ENCODE data around the gene KLF13. TPM values are rescaled to one million over a fixed set of nuclear protein-coding genes. Genes with fewer than 3 reads are reported as not detected.
A peak's percentile ranks its signal among the peaks of the same experiment; 100 is the strongest.

The KLF13 gene
- total and polyA plus RNA-seq, 11 donors = 22.4 to 74.0 (median 56.4) TPM

DNA sequence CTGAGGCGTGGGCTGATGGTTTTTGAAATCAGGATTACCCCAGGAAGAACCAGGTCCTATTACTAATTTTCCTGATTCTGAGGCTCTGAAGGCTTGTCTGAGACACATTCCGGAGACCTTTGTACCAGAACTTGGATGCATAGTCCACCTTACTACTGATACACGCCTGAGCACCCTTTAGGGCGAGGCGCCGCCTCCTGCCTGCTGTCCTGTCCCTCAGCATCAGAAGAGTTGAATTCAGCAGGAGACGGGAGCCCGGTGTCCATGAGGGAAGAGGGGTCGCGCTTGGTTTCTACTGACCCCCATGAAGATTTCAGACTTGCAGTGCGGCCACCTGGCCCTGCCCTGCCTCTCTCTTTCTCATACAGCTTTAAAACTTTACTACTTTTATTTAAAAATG lies 49.9 kb downstream of the KLF13 start:
- ATAC-seq = no peak
- intact Hi-C loops (cut with DNase I) = no loop called here
- H3K4me1 ChIP-seq = peaks cover 0 to 85% (median 68%) of the 10 kb centered on the region in 12 donors
- H3K9me3 ChIP-seq = peaks cover 0 to 7% (median 0%) of the 10 kb centered on the region in 12 donors
- H3K27me3 ChIP-seq = no peaks in the 10 kb centered on the region
- no peak for DNase-seq
- no peak overlapping the region for H3K27ac ChIP-seq
- H3K4me3 ChIP-seq = no peak overlapping the region
- TF ChIP-seq CTCF (IDR thresholded peaks at IDR 0.05) = no peak
- no peak for TF ChIP-seq POLR2A (IDR thresholded peaks at IDR 0.05)
- H3K36me3 ChIP-seq = peaks cover 0 to 86% (median 30%) of the 10 kb centered on the region in 9 donors
- 89 to 92% (median 90%) methylated on average over 11 of the region's 11 CpGs for WGBS, 4 donors

- Histone ChIP-seq H3K4me3 (no peak overlapping the region), H3K27me3 (no peaks in the 10 kb centered on the region), H3K9me3 (peaks cover 0 to 7% (median 0%) of the 10 kb centered on the region in 12 donors), H3K36me3 (peaks cover 0 to 83% (median 29%) of the 10 kb centered on the region in 9 donors), H3K27ac (no peak overlapping the region), H3K4me1 (peaks cover 0 to 87% (median 65%) of the 10 kb centered on the region in 12 donors)
- WGBS, 4 donors = 62 to 71% (median 68%) methylated on average over 8 to 9 of the region's 9 CpGs
- no peak for TF ChIP-seq POLR2A (IDR thresholded peaks at IDR 0.05)
- TF ChIP-seq CTCF (IDR thresholded peaks at IDR 0.05) = no peak
- DNase-seq = peak in 1 of 5 donors; percentile 33
- ATAC-seq = no peak
- intact Hi-C loops (cut with DNase I) = no loop called here
Observed at GRCh38 chr15:31377030-31377429, 50.4 kb downstream of the KLF13 start.

GRCh38 chr15:31378363-31378903 lies 51.8 kb downstream of the KLF13 start:
- ATAC-seq (no peak), DNase-seq (no peak)
- TF ChIP-seq CTCF (IDR thresholded peaks at IDR 0.05) (no peak), POLR2A (IDR thresholded peaks at IDR 0.05) (no peak)
- peaks cover 0 to 82% (median 54%) of the 10 kb centered on the region in 12 donors for H3K4me1 ChIP-seq
- H3K27ac ChIP-seq = peak overlapping the region in 9 of 12 donors; percentile 11 to 61 (median 45)
- 79 to 83% (median 81%) methylated on average over 14 of the region's 14 CpGs for WGBS, 4 donors
- peaks cover 0 to 7% (median 0%) of the 10 kb centered on the region in 12 donors for H3K9me3 ChIP-seq
- no peaks in the 10 kb centered on the region for H3K27me3 ChIP-seq
- intact Hi-C loops (cut with DNase I) = no loop called here
- no peak overlapping the region for H3K4me3 ChIP-seq
- H3K36me3 ChIP-seq = peaks cover 0 to 70% (median 15%) of the 10 kb centered on the region in 9 donors

DNA sequence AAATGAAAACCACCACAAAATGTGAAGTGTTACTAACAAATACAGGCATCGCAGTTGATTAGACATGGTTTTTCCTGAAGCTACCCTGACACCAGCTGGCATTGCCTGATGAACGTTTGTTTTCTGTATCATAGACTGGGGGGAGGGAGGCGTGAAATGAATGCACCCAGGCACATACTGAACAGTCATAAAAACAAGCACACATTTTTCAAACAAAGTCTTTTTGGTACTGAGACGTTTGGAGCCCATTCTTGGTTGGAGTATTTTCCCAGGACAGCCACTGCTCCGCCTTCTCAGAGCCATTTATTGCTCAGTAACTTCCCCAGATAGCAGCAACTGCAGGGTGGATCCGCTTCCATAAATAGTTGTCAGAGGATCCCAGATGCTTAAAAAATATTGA lies 52.4 kb downstream of the KLF13 start:
- Histone ChIP-seq H3K9me3 (peaks cover 0 to 7% (median 0%) of the 10 kb centered on the region in 12 donors), H3K27ac (peak overlapping the region in 8 of 12 donors; percentile 35 to 61 (median 50)), H3K4me3 (no peak overlapping the region), H3K4me1 (peaks cover 0 to 76% (median 48%) of the 10 kb centered on the region in 12 donors), H3K27me3 (no peaks in the 10 kb centered on the region), H3K36me3 (peaks cover 0 to 64% (median 10%) of the 10 kb centered on the region in 9 donors)
- 31 to 52% (median 44%) methylated on average over 6 of the region's 6 CpGs for WGBS, 4 donors
- DNase-seq (no peak), ATAC-seq (peak in 1 of 4 donors; percentile 29)
- intact Hi-C loops (cut with DNase I) = no loop called here
- TF ChIP-seq CTCF (IDR thresholded peaks at IDR 0.05) (no peak), POLR2A (IDR thresholded peaks at IDR 0.05) (no peak)
